ENCODE results near the gene GYPE. TPM values are rescaled to one million over a fixed set of nuclear protein-coding genes. Genes with fewer than 3 reads are reported as not detected.
A peak's percentile ranks its signal among the peaks of the same experiment; 100 is the strongest.
"Not testable (repeated sequence)": the region's sequence is repeated elsewhere in the genome, so short reads cannot be mapped to it uniquely, and the experiment has no call there.

Gene GYPE
- total and polyA plus RNA-seq, 10 of the 15 experiments (the other 5 are each of a cell fraction or from before 2014, with no cell fraction given): 0.60 to 2.0 (median 0.85) TPM

DNA sequence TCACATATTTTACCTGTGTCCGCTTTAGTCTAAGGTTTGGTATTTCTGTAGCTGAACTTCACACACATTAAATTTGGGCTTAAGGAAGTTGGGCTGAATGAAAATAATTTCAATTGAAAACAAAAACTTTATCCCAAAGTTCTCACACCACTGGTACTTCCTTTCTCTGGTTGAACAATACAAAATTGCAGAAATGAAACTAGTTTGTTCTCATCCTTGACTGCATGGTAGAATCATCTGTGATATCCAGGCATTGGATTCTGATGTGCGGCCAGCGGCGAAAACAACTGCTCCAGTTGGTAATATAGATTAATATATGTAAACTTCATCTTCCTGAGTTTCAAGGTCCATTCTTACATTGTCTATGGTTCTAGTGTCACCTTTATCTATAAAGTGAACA, 15.0 kb downstream of the GYPE start:
- RAD21 ChIA-PET (ENCODE audit: unreplicated experiment); POLR2A ChIA-PET; CTCF ChIA-PET: not testable (repeated sequence)

DNA sequence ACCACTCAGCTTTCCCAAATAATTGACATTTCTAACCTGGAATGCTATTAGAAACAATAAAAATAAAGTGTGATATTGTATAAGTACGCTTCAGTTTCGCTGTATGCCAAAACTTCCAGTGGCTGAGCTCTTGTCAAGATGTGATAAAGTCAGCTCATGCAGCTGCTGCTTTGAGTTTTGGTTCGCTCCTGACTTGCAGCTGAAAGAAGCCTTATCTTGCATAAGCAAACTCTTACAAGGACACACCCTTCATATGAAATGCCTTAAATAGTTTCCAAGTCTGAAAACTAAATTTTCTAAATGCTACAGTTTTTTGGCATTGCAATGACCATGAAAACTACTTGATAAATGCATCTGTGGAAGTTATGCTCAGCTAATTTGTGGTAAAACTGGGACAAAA, 17.2 kb downstream of the GYPE start:
- CTCF ChIA-PET; FAIRE-seq; H3K4me1 ChIP-seq (ENCODE audit: control insufficient read depth, insufficient read depth, low read length); H3K27me3 ChIP-seq (replicated peaks in 1 of 2; ENCODE audit: control insufficient read depth in 2 of 2, insufficient read depth in 2 of 2, low read length in 1 of 2); in situ Hi-C loops (cut with MboI); POLR2A ChIA-PET; H3K4me3 ChIP-seq; H3K79me2 ChIP-seq (ENCODE audit: control insufficient read depth, insufficient read depth, low read length); H3K4me2 ChIP-seq (ENCODE audit: control insufficient read depth, insufficient read depth); DNase-seq (ENCODE audit: low read depth, low spot score); H4K20me1 ChIP-seq (ENCODE audit: control insufficient read depth, insufficient read depth); RAD21 ChIA-PET (ENCODE audit: unreplicated experiment); H2AFZ ChIP-seq (ENCODE audit: control insufficient read depth, low read depth, low read length); H3K36me3 ChIP-seq (ENCODE audit: control insufficient read depth in 2 of 2, insufficient read depth in 2 of 2, low read length in 1 of 2); H3K27ac ChIP-seq (ENCODE audit: control insufficient read depth, insufficient read depth); BruUV-seq (replicated peaks); H3K9ac ChIP-seq (ENCODE audit: control insufficient read depth, insufficient read depth, low read length); SMC1A ChIA-PET (ENCODE audit: uncharacterized antibody, unreplicated experiment); intact Hi-C loops (cut with micrococcal nuclease; ENCODE audit: unreplicated experiment); ATAC-seq; H3K9me3 ChIP-seq (replicated peaks; ENCODE audit: control insufficient read depth, insufficient read depth, low read length): not testable (repeated sequence)
- no CpG with 5 or more reads among the region's 3 CpGs for WGBS (ENCODE audit: insufficient coverage, insufficient replicate concordance, low lambda C conversion rate, missing lambda C conversion rate)

More for the DNA sequence above, 15.0 kb downstream of the GYPE start:
- H3K27me3 ChIP-seq (replicated peaks in 1 of 2; ENCODE audit: control insufficient read depth in 2 of 2, insufficient read depth in 2 of 2, low read length in 1 of 2); H3K9ac ChIP-seq (ENCODE audit: control insufficient read depth, insufficient read depth, low read length); SMC1A ChIA-PET (ENCODE audit: uncharacterized antibody, unreplicated experiment); in situ Hi-C loops (cut with MboI); DNase-seq (ENCODE audit: low read depth, low spot score); H3K4me1 ChIP-seq (ENCODE audit: control insufficient read depth, insufficient read depth, low read length); FAIRE-seq; BruUV-seq (replicated peaks); H2AFZ ChIP-seq (ENCODE audit: control insufficient read depth, low read depth, low read length); H3K27ac ChIP-seq (ENCODE audit: control insufficient read depth, insufficient read depth); H3K4me3 ChIP-seq; H3K79me2 ChIP-seq (ENCODE audit: control insufficient read depth, insufficient read depth, low read length); H3K36me3 ChIP-seq (ENCODE audit: control insufficient read depth in 2 of 2, insufficient read depth in 2 of 2, low read length in 1 of 2); H3K9me3 ChIP-seq (replicated peaks; ENCODE audit: control insufficient read depth, insufficient read depth, low read length); ATAC-seq; H3K4me2 ChIP-seq (ENCODE audit: control insufficient read depth, insufficient read depth); intact Hi-C loops (cut with micrococcal nuclease; ENCODE audit: unreplicated experiment); H4K20me1 ChIP-seq (ENCODE audit: control insufficient read depth, insufficient read depth): not testable (repeated sequence)
- WGBS (ENCODE audit: insufficient coverage, insufficient replicate concordance, low lambda C conversion rate, missing lambda C conversion rate): 70% methylated on average over 4 of the region's 4 CpGs
- peak; percentile 16; the same call in 1 of the 2 replicates for TF ChIP-seq SPI1 (IDR thresholded peaks at IDR 0.05; ENCODE audit: borderline replicate concordance, insufficient read depth, low read depth, low read length)

DNA sequence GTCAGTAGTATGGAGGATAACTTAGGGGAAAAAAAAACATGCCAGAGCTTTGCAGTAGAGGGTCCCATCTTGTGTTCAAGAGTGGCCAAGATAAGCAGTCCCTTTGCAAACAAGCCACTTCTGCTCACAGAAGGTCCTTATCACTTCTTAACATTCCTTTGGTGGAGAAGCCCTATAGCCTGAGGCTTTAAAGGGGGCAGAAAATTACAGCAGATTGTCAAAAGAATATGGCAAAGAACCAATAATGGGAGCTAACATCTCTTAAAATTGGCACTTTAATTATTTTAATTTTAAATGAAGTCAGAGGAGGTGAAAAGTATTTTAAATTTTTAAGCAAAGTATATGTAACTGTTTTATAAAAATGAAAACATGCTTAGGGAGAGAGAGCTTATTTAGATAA, 20.4 kb downstream of the GYPE start:
- H3K9ac ChIP-seq (ENCODE audit: control insufficient read depth, insufficient read depth, low read length); RAD21 ChIA-PET (ENCODE audit: unreplicated experiment); H3K4me3 ChIP-seq; H4K20me1 ChIP-seq (ENCODE audit: control insufficient read depth, insufficient read depth); H3K4me2 ChIP-seq (ENCODE audit: control insufficient read depth, insufficient read depth); DNase-seq (ENCODE audit: low read depth, low spot score); ATAC-seq; POLR2A ChIA-PET; H3K27me3 ChIP-seq (replicated peaks in 1 of 2; ENCODE audit: control insufficient read depth in 2 of 2, insufficient read depth in 2 of 2, low read length in 1 of 2); CTCF ChIA-PET; FAIRE-seq; BruUV-seq (replicated peaks); H3K9me3 ChIP-seq (replicated peaks; ENCODE audit: control insufficient read depth, insufficient read depth, low read length); SMC1A ChIA-PET (ENCODE audit: uncharacterized antibody, unreplicated experiment); H3K27ac ChIP-seq (ENCODE audit: control insufficient read depth, insufficient read depth); H3K79me2 ChIP-seq (ENCODE audit: control insufficient read depth, insufficient read depth, low read length); H3K36me3 ChIP-seq (ENCODE audit: control insufficient read depth in 2 of 2, insufficient read depth in 2 of 2, low read length in 1 of 2); in situ Hi-C loops (cut with MboI); H3K4me1 ChIP-seq (ENCODE audit: control insufficient read depth, insufficient read depth, low read length); H2AFZ ChIP-seq (ENCODE audit: control insufficient read depth, low read depth, low read length): not testable (repeated sequence)
- intact Hi-C loops (cut with micrococcal nuclease; ENCODE audit: unreplicated experiment): loop anchor here (5.0 kb wide), 1 partner anchor 122 kb away; no protein-coding TSS in a partner anchor

Data from GM12878 (cell line).